Karpas-422 (cell line): ENCODE measurements around the gene TTPAL. TPM values are rescaled to one million over a fixed set of nuclear protein-coding genes. Genes with fewer than 3 reads are reported as not detected.

ENCODE experiments used
- DNase-seq: peaks from one replicate; pipeline ENCODE4 v3.0.0-alpha.2; 2015
- H2AFZ ChIP-seq: fragments of 200-600 bp; sonication (generic); 2 replicates; pipeline ENCODE4 v1.6.1; 2014; ENCODE audit warnings: antibody characterized with exemption, low read length, mixed read lengths
- H3K27ac ChIP-seq: fragments of 200-600 bp; sonication (generic); 2 replicates; pipeline ENCODE4 v1.5.1; 2014; ENCODE audit warnings: mild to moderate bottlenecking, low read length, moderate library complexity
- H3K27me3 ChIP-seq: fragments of 200-600 bp; sonication (generic); 2 replicates; pipeline ENCODE4 v1.6.1; 2014; ENCODE audit warnings: low read length, mixed read lengths
- H3K36me3 ChIP-seq: fragments of 200-600 bp; sonication (generic); 2 replicates; pipeline ENCODE4 v1.6.1; 2014; ENCODE audit warnings: low read length, mixed read lengths; ENCODE audit not compliant: insufficient read depth
- H3K4me1 ChIP-seq: fragments of 200-600 bp; sonication (generic); 2 replicates; pipeline ENCODE4 v1.6.1; 2014; ENCODE audit warnings: mild to moderate bottlenecking, low read length, mixed read lengths
- H3K4me2 ChIP-seq: fragments of 200-600 bp; sonication (generic); 2 replicates; pipeline ENCODE4 v1.6.1; 2014; ENCODE audit warnings: low read length, low read depth, mild to moderate bottlenecking; ENCODE audit not compliant: poor library complexity, severe bottlenecking
- H3K4me3 ChIP-seq: fragments of 200-600 bp; sonication (generic); 2 replicates; pipeline ENCODE4 v1.5.1; 2014; ENCODE audit warnings: mild to moderate bottlenecking, antibody characterized with exemption, low read length, mixed read lengths
- H3K79me2 ChIP-seq: fragments of 200-600 bp; sonication (generic); 2 replicates; pipeline ENCODE4 v1.6.1; 2014; ENCODE audit warnings: mild to moderate bottlenecking, low read length, mixed read lengths
- H3K9ac ChIP-seq: fragments of 200-600 bp; sonication (generic); 2 replicates; pipeline ENCODE4 v1.6.0; 2014; ENCODE audit warnings: low read length
- H3K9me2 ChIP-seq: fragments of 200-600 bp; sonication (generic), shearing (Covaris generic); replicated peaks from 2 replicates; pipeline ENCODE4 v1.6.0; 2014; ENCODE audit warnings: mild to moderate bottlenecking, low read length, moderate library complexity; ENCODE audit not compliant: insufficient read depth
- H3K9me3 ChIP-seq: fragments of 300-700, 200-600 bp; sonication (generic); 2 replicates; pipeline ENCODE4 v1.6.1; 2014; ENCODE audit warnings: low read length, mixed read lengths
- H4K20me1 ChIP-seq: fragments of 200-600 bp; sonication (generic); 2 replicates; pipeline ENCODE4 v1.6.1; 2014; ENCODE audit warnings: mild to moderate bottlenecking, antibody characterized with exemption, low read length, low read depth; ENCODE audit not compliant: insufficient read depth
- total RNA-seq: library from RNA; depleted of rRNA; stranded (reverse); fragments of >200 nt; shearing (Covaris generic); gene quantifications from 2 replicates; pipeline ENCODE4 v1.2.3, GENCODE V29; 2014; ENCODE audit warnings: low replicate concordance

The TTPAL gene
- total RNA-seq, 1 experiment from 2014 or later, result 24.4 TPM

- H3K27me3 ChIP-seq, result no peaks in the 10 kb centered on the region
- no peak overlapping the region for H3K4me3 ChIP-seq
- H4K20me1 ChIP-seq, result no peaks in the 10 kb centered on the region
- no peak overlapping the region for H3K9ac ChIP-seq
- no peak overlapping the region for H3K4me2 ChIP-seq
- no peak overlapping the region for H2AFZ ChIP-seq
- H3K27ac ChIP-seq, result no peak overlapping the region
- H3K79me2 ChIP-seq, result no peaks in the 10 kb centered on the region
- no peaks in the 10 kb centered on the region for H3K9me2 ChIP-seq
- no peaks in the 10 kb centered on the region for H3K9me3 ChIP-seq
- H3K36me3 ChIP-seq, result no peaks in the 10 kb centered on the region
- DNase-seq, result peak; percentile 74
- no peaks in the 10 kb centered on the region for H3K4me1 ChIP-seq
Observed at GRCh38 chr20:44460795-44461141, 14.9 kb upstream of the TTPAL start.

- Histone ChIP-seq H3K4me2 (no peak overlapping the region), H2AFZ (no peak overlapping the region), H3K27me3 (no peaks in the 10 kb centered on the region), H3K79me2 (no peaks in the 10 kb centered on the region), H3K36me3 (no peaks in the 10 kb centered on the region), H3K4me1 (no peaks in the 10 kb centered on the region), H3K9me2 (no peaks in the 10 kb centered on the region), H3K4me3 (no peak overlapping the region), H3K27ac (no peak overlapping the region), H3K9ac (no peak overlapping the region), H3K9me3 (no peaks in the 10 kb centered on the region), H4K20me1 (no peaks in the 10 kb centered on the region)
- no peak for DNase-seq
Observed at GRCh38 chr20:44461142-44461802, 14.4 kb upstream of the TTPAL start.

GRCh38 chr20:44461803-44462174 lies 13.9 kb upstream of the TTPAL start:
- no peak overlapping the region for H3K27ac ChIP-seq
- H3K4me3 ChIP-seq, result no peak overlapping the region
- no peaks in the 10 kb centered on the region for H3K36me3 ChIP-seq
- no peak for DNase-seq
- H2AFZ ChIP-seq, result no peak overlapping the region
- no peaks in the 10 kb centered on the region for H4K20me1 ChIP-seq
- no peaks in the 10 kb centered on the region for H3K79me2 ChIP-seq
- H3K27me3 ChIP-seq, result no peaks in the 10 kb centered on the region
- H3K9me2 ChIP-seq, result no peaks in the 10 kb centered on the region
- no peak overlapping the region for H3K9ac ChIP-seq
- no peak overlapping the region for H3K4me2 ChIP-seq
- no peaks in the 10 kb centered on the region for H3K9me3 ChIP-seq
- H3K4me1 ChIP-seq, result no peaks in the 10 kb centered on the region

GRCh38 chr20:44463466-44463865 lies 12.2 kb upstream of the TTPAL start:
- H3K4me3 ChIP-seq, result no peak overlapping the region
- no peak overlapping the region for H3K27ac ChIP-seq
- no peaks in the 10 kb centered on the region for H3K9me3 ChIP-seq

GRCh38 chr20:44464514-44464913 lies 11.2 kb upstream of the TTPAL start:
- no peaks in the 10 kb centered on the region for H3K9me2 ChIP-seq
- H4K20me1 ChIP-seq, result no peaks in the 10 kb centered on the region
- no peaks in the 10 kb centered on the region for H3K36me3 ChIP-seq
- H3K9me3 ChIP-seq, result no peaks in the 10 kb centered on the region
- no peak overlapping the region for H3K27ac ChIP-seq
- H3K9ac ChIP-seq, result no peak overlapping the region
- DNase-seq, result no peak
- H2AFZ ChIP-seq, result no peak overlapping the region
- no peak overlapping the region for H3K4me3 ChIP-seq
- H3K27me3 ChIP-seq, result no peaks in the 10 kb centered on the region
- no peaks in the 10 kb centered on the region for H3K79me2 ChIP-seq
- no peak overlapping the region for H3K4me2 ChIP-seq
- no peaks in the 10 kb centered on the region for H3K4me1 ChIP-seq

More at GRCh38 chr20:44463466-44463865, 12.2 kb upstream of the TTPAL start:
- Histone ChIP-seq H3K9ac (no peak overlapping the region), H3K36me3 (no peaks in the 10 kb centered on the region), H4K20me1 (no peaks in the 10 kb centered on the region), H2AFZ (no peak overlapping the region), H3K79me2 (no peaks in the 10 kb centered on the region), H3K4me1 (no peaks in the 10 kb centered on the region), H3K27me3 (no peaks in the 10 kb centered on the region), H3K9me2 (no peaks in the 10 kb centered on the region), H3K4me2 (no peak overlapping the region)
- DNase-seq, result no peak

- Histone ChIP-seq H3K79me2 (no peaks in the 10 kb centered on the region), H4K20me1 (no peaks in the 10 kb centered on the region), H3K9me3 (no peaks in the 10 kb centered on the region), H3K4me1 (no peaks in the 10 kb centered on the region), H3K9ac (no peak overlapping the region), H3K27ac (no peak overlapping the region), H3K36me3 (no peaks in the 10 kb centered on the region), H3K9me2 (no peaks in the 10 kb centered on the region), H2AFZ (no peak overlapping the region), H3K27me3 (no peaks in the 10 kb centered on the region), H3K4me2 (no peak overlapping the region), H3K4me3 (no peak overlapping the region)
- no peak for DNase-seq
Observed at GRCh38 chr20:44465001-44465560, 10.6 kb upstream of the TTPAL start.

- Histone ChIP-seq H3K79me2 (no peaks in the 10 kb centered on the region), H2AFZ (no peak overlapping the region), H3K27ac (no peak overlapping the region), H3K4me3 (no peak overlapping the region), H3K9ac (no peak overlapping the region), H3K27me3 (no peaks in the 10 kb centered on the region), H3K4me2 (no peak overlapping the region), H3K4me1 (no peaks in the 10 kb centered on the region), H3K9me2 (no peaks in the 10 kb centered on the region), H3K36me3 (no peaks in the 10 kb centered on the region), H3K9me3 (no peaks in the 10 kb centered on the region), H4K20me1 (no peaks in the 10 kb centered on the region)
- no peak for DNase-seq
Observed at GRCh38 chr20:44467289-44467883, 8.3 kb upstream of the TTPAL start.

- no peak for DNase-seq
- no peaks in the 10 kb centered on the region for H3K36me3 ChIP-seq
- H3K4me1 ChIP-seq, result no peaks in the 10 kb centered on the region
- H3K9me3 ChIP-seq, result no peaks in the 10 kb centered on the region
- H4K20me1 ChIP-seq, result no peaks in the 10 kb centered on the region
- no peak overlapping the region for H3K4me3 ChIP-seq
- no peak overlapping the region for H3K4me2 ChIP-seq
- H2AFZ ChIP-seq, result no peak overlapping the region
- H3K27ac ChIP-seq, result no peak overlapping the region
- no peaks in the 10 kb centered on the region for H3K27me3 ChIP-seq
- H3K79me2 ChIP-seq, result no peaks in the 10 kb centered on the region
- H3K9ac ChIP-seq, result no peak overlapping the region
- H3K9me2 ChIP-seq, result no peaks in the 10 kb centered on the region
Observed at GRCh38 chr20:44468044-44468782, 7.5 kb upstream of the TTPAL start.
